ENCODE data around the gene HECW1.

The HECW1 gene

GRCh38 chr7:43462836-43463235 is 350.4 kb downstream of the HECW1 start:
- no peak overlapping the region for H3K27ac ChIP-seq
- no peaks in the 10 kb centered on the region for H3K9me3 ChIP-seq
- no peak overlapping the region for H3K4me3 ChIP-seq
- H3K36me3 ChIP-seq, result no peaks in the 10 kb centered on the region
- H3K27me3 ChIP-seq, result no peaks in the 10 kb centered on the region
- peaks cover 0 to 11% (median 0%) of the 10 kb centered on the region in 4 donors for H3K4me1 ChIP-seq
- peak in 1 of 2 donors; percentile 44 for DNase-seq
- intact Hi-C loops (cut with DNase I; ENCODE audit: low total_unique reads), result no loop called here
- no peak for TF ChIP-seq CTCF (IDR thresholded peaks at IDR 0.05)

- Histone ChIP-seq H3K4me3 (no peak overlapping the region), H3K9me3 (no peaks in the 10 kb centered on the region), H3K4me1 (peaks cover 0 to 11% (median 0%) of the 10 kb centered on the region in 4 donors), H3K27me3 (no peaks in the 10 kb centered on the region), H3K27ac (no peak overlapping the region), H3K36me3 (no peaks in the 10 kb centered on the region)
- intact Hi-C loops (cut with DNase I; ENCODE audit: low total_unique reads), result no loop called here
- no peak for TF ChIP-seq CTCF (IDR thresholded peaks at IDR 0.05)
- no peak for DNase-seq
Observed at GRCh38 chr7:43463401-43463980, 351.0 kb downstream of the HECW1 start.

- H3K9me3 ChIP-seq, result no peaks in the 10 kb centered on the region
- peaks cover 0 to 11% (median 0%) of the 10 kb centered on the region in 4 donors for H3K4me1 ChIP-seq
- intact Hi-C loops (cut with DNase I; ENCODE audit: low total_unique reads), result no loop called here
- H3K27me3 ChIP-seq, result no peaks in the 10 kb centered on the region
- no peak for DNase-seq
- no peaks in the 10 kb centered on the region for H3K36me3 ChIP-seq
- H3K27ac ChIP-seq, result no peak overlapping the region
- H3K4me3 ChIP-seq, result no peak overlapping the region
- no peak for TF ChIP-seq CTCF (IDR thresholded peaks at IDR 0.05)
Observed at GRCh38 chr7:43465581-43466554, 353.4 kb downstream of the HECW1 start.

GRCh38 chr7:43467406-43467805 is 355.0 kb downstream of the HECW1 start:
- intact Hi-C loops (cut with DNase I; ENCODE audit: low total_unique reads), result no loop called here
- Histone ChIP-seq H3K9me3 (no peaks in the 10 kb centered on the region), H3K27ac (no peak overlapping the region), H3K4me3 (no peak overlapping the region), H3K27me3 (no peaks in the 10 kb centered on the region), H3K36me3 (no peaks in the 10 kb centered on the region), H3K4me1 (peaks cover 0 to 6% (median 0%) of the 10 kb centered on the region in 4 donors)
- DNase-seq, result no peak
- no peak for TF ChIP-seq CTCF (IDR thresholded peaks at IDR 0.05)

GRCh38 chr7:43467846-43468245 is 355.4 kb downstream of the HECW1 start:
- no peak for DNase-seq
- Histone ChIP-seq H3K4me1 (peaks cover 0 to 1% (median 0%) of the 10 kb centered on the region in 4 donors), H3K27me3 (no peaks in the 10 kb centered on the region), H3K36me3 (no peaks in the 10 kb centered on the region), H3K9me3 (no peaks in the 10 kb centered on the region), H3K4me3 (no peak overlapping the region), H3K27ac (no peak overlapping the region)
- intact Hi-C loops (cut with DNase I; ENCODE audit: low total_unique reads), result no loop called here
- TF ChIP-seq CTCF (IDR thresholded peaks at IDR 0.05), result no peak
